GM08714 (cell line): ENCODE data around the gene RPE65.

Experiments used
- H3K4me3 ChIP-seq: fragments of 200-500 bp; sonication (Bioruptor generic); 2 replicates; pipeline ENCODE4 v1.5.1; 2014; ENCODE audit warnings: mild to moderate bottlenecking, low read length, inconsistent platforms
- ZNF274 ChIP-seq: IDR thresholded peaks from 2 replicates; pipeline ENCODE4 v1.6.1; 2012; ENCODE audit warnings: mild to moderate bottlenecking, low read depth, low read length

RPE65 gene

DNA sequence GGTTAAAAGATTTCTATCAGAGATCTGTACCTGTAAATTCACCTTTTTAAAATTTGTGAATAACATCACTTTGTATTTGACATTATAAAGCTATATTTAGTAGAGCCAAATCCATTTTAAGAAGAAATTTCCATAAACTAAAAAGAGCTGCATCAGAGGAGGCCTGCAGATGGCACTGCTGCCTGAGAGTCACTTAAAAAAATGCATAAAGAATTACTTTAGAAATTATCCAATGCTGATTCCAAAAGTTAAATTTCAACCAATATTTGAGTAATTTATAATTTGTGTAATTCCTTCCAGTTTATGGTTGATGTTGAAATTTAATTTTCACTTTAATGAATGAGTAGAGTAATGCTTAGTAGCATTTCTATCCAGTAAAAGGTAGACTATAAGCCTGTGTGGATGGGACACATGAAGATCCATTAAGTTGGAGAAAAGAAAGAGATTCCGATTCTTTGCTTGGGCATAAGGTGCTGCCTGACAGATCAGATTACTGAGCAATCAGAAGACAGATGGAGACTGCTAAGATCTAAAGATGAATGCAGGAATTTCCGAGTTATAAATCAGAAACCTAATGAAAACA, 20.7 kb upstream of the RPE65 start:
- TF ChIP-seq ZNF274 = no peak
- no peak overlapping the region for H3K4me3 ChIP-seq

DNA sequence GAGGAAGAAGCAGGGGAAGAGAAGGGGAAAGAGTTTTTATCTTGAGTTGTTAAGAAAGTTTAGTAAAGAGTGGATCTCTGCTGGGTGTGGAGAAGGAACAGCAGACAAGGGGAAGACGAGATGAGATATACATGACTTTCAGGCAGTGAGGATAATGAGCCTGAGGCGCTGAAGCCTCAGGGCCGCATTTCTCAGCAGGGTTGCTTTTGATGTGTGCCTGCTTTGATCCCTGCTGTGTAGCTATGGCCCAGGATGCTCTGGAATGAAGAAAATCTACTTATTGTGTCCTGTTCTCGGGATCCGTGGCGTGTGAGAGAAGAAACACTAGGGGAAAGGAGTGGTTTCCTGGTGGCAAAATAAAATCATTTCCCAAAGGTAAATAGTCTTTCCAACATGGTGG, 15.1 kb upstream of the RPE65 start:
- TF ChIP-seq ZNF274 = no peak
- H3K4me3 ChIP-seq = no peak overlapping the region

DNA sequence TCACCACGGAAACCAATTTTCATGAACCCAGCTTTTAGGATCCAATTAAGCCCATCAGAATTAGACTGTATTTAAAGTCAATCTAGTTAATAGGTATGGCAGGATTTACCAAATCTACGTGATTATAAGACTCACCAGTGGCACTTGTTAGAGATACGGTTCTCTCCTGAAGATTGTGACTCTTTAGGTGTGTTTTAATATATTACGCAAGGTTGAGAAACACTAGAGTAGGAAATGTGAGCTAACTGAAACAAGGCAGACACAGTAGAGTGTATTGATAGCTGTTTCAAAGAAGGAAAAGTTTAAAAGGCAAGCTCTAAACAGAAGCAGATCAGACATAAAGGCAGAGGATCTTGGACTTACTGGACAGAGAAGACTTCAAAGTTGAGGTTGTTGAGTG, 11.2 kb upstream of the RPE65 start:
- no peak for TF ChIP-seq ZNF274
- no peak overlapping the region for H3K4me3 ChIP-seq

DNA sequence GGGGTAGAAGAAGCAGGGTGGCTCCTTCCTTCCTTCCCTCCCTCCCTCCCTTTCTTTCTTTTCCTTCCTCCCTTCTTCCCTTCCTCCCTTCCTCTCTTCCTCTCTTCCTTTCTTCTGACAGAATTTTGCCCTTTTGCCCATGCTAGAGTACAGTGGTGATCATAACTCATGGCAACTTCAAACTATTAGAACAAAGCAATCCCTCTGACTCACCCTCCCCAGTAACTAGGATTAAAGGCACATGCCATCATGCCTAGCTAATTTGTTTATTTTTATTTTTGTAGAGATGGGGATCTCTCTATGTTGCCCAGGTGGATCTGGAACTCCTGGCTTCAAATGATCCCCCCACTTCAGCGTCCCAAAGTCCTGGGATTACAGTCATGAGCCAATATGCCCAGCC, 10.0 kb upstream of the RPE65 start:
- no peak overlapping the region for H3K4me3 ChIP-seq
- no peak for TF ChIP-seq ZNF274

DNA sequence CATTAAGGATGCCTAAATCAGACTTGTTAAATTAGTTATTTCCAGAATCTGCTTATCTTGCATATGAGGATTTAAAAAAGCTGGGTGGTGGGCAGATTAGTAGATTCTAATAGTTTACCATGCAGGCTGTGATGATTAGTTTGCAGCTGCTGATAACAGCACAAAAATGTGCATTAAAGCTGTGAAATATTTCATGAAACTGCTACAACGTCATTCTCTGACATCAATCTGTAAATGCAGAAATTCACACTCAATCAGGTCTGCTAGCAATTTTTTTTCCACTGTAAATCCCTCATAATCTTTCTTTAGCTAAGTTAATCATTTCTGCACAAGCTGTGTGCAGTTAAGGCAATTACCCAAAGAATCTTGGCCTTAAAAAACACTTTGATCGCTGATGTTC, 9.3 kb upstream of the RPE65 start:
- TF ChIP-seq ZNF274 = no peak
- H3K4me3 ChIP-seq = no peak overlapping the region

DNA sequence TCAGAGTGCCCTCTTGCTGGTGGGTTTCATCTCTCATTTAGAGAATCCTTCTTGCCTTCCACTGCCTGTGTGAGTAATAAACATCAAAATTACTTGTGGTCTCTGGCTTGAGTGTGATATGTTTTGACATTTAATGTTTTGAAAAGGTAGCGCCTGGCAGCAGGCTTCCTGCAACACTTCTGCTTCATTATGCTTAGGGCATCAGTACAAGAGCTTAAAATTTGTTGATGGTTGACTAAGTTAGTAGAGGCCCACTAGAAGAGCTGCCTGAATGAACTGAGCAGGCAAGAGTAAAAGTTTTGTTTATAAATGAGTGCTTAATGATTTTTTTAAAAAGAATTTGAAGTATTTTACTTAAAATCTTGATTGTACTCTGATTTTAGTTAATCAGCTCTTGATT, 6.4 kb upstream of the RPE65 start:
- H3K4me3 ChIP-seq = no peak overlapping the region
- no peak for TF ChIP-seq ZNF274

DNA sequence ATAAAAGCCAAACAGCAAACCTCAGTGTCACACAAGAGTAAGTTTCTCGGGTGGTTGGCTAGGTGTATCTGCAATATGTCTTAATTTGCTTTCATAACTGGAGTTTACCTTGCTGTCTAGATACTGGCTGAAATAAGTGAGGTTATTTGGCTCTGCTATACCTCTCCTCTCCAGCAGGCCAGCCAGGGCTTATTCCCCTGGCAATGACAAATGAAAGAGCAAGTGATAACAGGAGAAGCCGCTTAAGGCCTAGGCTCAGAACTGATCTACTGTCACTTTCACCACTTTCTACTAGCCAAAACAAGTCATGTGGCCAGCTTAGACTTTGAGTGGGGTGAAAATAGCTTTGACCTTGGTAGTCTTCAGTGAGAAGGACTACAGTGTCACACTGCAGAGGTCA, 4.8 kb upstream of the RPE65 start:
- TF ChIP-seq ZNF274 = no peak
- no peak overlapping the region for H3K4me3 ChIP-seq

DNA sequence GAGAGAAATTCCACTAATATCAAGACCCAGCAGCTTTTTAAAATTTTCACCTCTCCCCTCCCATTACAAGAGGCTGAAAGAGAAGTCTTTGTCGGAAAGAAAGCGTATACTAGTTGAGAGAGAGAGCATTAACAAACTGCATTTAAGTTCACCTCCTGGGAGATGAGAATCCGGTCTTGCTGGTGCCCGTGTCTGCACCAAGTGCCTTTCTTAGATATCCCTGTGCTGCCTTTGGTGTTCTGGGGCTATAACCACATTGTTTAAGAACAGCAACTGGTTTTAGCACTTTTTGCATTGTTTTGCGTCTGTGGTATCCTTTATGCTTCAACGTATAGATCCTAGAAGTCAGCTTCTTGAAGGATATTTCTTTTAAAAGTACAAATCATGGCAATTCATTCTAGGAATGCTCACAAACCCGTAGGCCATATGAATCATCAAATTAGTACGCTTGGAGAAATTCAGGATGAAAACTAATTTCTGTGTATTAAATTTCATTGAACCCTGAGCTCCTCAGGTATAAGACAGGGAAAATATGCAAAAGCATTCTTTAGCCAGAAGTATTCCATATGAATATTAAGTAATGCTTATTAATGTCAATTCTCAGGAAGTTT, 3.4 kb upstream of the RPE65 start:
- no peak overlapping the region for H3K4me3 ChIP-seq
- TF ChIP-seq ZNF274 = no peak

DNA sequence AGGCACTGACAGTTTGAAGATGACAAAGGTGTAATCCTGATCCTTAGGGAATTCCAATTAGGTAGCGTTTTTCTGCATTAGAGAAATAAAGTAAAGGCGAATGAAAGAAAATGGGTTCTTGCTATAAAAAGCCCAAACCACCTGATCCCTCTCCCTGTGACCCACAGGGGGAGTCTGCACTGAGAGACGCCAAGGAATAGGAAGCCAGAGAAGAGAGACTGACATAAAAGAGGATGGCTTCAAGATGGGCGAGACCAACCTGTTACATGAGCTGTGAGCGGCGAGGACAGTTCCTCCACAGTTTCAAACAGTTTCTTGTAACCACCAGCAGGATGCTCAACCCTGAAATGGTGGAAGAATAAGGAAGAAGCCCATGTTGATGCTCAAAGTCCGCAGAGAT, 1.4 kb downstream of the RPE65 start:
- no peak overlapping the region for H3K4me3 ChIP-seq

DNA sequence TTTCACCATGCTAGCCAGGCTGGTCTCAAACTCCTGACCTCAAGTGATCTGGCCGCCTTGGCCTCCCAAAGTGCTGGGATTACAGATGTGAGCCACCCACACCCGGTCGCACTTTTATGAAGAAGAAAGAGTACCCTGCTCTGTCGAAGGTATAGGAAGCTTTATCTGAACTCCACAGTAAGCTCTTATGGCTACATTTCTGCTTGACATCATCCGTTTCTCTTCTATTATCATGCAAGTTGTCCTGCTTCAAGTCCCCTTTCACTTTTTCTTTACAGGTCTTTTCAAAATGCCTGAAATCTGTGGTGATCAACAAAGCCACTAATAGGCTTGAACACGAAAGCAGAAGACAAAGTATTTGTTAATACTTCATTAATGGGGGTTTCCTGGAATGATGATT, 4.0 kb downstream of the RPE65 start:
- TF ChIP-seq ZNF274 = no peak
- no peak overlapping the region for H3K4me3 ChIP-seq

More for the DNA sequence above, 1.4 kb downstream of the RPE65 start:
- no peak for TF ChIP-seq ZNF274

DNA sequence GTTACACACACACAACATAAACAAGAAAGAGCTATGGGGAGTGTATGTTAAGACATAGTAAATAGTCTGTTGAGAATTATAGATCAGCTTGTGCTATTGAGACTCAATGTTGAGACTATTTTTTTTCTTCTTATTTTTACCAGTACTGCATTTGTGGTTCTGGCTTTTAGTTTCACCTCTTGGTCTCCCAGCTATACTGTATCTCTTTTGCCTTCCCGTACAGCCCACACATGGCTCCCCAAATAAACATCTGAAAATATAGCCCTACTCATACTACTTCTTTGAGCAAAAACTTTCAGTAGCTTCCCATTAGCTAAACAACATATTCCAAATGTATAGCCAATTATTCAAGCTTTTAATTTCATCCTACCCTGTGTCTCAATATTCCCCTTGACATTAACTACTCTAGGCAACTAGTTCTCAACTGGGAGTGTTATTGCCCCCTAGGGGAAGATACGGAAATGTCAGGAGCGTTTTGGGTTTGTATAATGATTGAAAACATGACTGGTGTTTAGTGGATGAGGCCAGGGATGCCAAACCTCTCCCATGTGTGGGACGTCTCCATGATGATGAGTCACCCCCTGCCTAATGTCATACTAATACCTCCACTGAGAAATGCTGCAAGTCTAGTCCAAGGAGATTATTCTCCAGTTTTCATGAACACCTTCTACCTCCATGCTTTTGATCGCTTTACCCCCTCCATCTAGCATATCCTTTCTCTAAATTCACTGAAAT, 6.8 kb downstream of the RPE65 start:
- no peak for TF ChIP-seq ZNF274
- no peak overlapping the region for H3K4me3 ChIP-seq

DNA sequence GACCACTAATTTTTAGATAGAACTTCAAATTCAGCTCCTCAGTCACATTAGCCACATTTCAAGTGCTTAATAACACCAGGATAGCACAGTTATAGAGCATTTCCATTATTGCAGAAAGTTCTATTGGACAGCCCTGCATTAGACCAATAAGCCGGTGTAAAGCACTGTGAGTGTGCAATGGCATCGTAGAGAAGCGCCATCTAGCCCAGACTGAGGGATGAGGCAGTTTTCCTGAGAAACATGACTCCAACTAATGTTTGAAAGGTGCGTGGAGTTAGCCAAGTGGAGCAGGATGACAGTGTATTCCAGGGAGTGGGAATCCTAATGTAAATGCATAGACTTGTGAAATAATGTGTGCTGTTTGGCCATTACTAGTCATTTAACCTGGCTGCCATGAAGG, 7.7 kb downstream of the RPE65 start:
- H3K4me3 ChIP-seq = no peak overlapping the region
- TF ChIP-seq ZNF274 = no peak

DNA sequence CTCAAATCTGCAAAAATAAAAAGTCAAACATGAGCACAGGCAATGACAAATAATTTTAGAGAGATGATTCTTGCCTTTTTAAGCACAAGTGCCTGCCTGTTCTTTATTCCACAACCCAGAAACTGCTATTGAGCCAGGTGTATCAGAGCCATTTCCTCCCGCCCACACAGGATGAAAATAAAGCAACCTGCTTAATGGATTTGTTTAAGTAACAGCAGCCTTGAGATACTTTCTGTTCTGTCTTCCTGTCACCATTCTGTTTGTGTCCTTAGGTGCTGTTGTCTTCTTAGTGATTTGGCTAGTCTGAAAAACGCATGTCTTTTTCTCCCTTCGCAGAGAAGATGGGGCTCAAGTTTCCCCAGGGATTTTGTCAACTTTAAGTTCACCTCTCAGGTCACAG, 11.4 kb downstream of the RPE65 start:
- no peak for TF ChIP-seq ZNF274
- H3K4me3 ChIP-seq = no peak overlapping the region

DNA sequence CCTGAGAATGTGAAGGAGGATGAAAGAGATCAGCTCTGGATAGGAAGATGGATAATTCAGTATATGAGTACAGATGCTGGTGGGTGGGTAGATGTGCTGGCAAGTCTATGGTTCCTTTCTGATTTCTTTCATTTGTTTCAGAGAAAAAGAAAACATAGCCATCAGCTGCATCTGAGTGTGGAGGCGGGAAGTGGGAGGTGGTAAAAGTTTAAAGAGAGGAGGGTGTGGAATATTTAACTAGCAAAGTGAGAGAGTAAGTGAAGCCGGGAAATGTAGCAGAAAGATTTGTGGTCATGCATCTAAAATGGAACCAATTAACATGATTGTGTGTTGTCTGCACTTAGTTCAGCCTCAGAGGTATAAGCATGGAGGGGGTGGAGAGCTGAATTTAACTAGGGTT, 16.4 kb downstream of the RPE65 start:
- no peak overlapping the region for H3K4me3 ChIP-seq
- no peak for TF ChIP-seq ZNF274

DNA sequence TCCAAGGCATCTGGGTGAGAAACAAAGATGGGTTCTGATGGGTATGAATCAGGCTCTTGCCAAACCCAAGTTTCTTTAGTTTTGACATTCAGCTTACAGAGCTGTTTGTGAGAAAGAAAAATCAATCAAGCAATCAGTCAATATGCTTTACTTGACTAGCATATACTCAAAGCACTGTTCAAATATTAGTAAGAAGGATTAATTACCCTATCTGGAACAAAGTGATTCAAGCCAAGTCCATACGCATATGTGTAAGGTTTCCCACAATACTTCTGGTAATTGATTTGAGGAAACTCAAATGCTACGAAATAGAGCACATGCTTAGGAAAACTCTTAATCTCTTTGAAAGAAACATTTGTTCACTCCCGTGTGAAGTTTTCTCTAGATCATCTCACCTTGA, 18.7 kb downstream of the RPE65 start:
- no peak for TF ChIP-seq ZNF274

More for the DNA sequence above, 18.7 kb downstream of the RPE65 start:
- no peak overlapping the region for H3K4me3 ChIP-seq
